HEK293 (cell line): Measurements from ENCODE around the gene TENT4A.

Experiments used
- CTCF ChIA-PET: fragments of 350-600 bp; formaldehyde crosslinking; extraction: SDS; loops from one replicate; lab custom pipeline; 2021; ENCODE audit warnings: antibody characterized with exemption; lab: Yijun Ruan, JAX
- POLR2A ChIA-PET: fragments of 300-600 bp; formaldehyde crosslinking; extraction: SDS; loops from one replicate; lab custom pipeline; 2020; ENCODE audit warnings: antibody characterized with exemption, inconsistent platforms; lab: Yijun Ruan, JAX
- H3K27ac ChIP-seq: fragments of 200-500 bp; sonication (Bioruptor generic); 2 replicates; pipeline ENCODE4 v1.5.1; 2014; ENCODE audit warnings: low read depth, low read length, control low read depth, inconsistent platforms; ENCODE audit errors: extremely low read depth
- H3K36me3 ChIP-seq, 2 experiments: fragments of 200-500 bp in 1 of 2; sonication (Bioruptor generic) in 1 of 2; 1 replicate in 1 of 2; 2 replicates in 1 of 2; pipeline ENCODE4 v1.5.1; 2014 to 2017; ENCODE audit warnings: inconsistent platforms in 2 of 2, low read length in 2 of 2; ENCODE audit not compliant: control insufficient read depth in 2 of 2, insufficient read depth in 1 of 2
- H3K4me1 ChIP-seq: fragments of 200-500 bp; sonication (Bioruptor generic); 2 replicates; pipeline ENCODE4 v1.5.1; 2014; ENCODE audit warnings: mild to moderate bottlenecking, low read length, inconsistent platforms; ENCODE audit not compliant: control insufficient read depth, insufficient read depth
- H3K4me3 ChIP-seq: 2 replicates; pipeline ENCODE4 v1.5.1; 2011; ENCODE audit warnings: low read depth, mild to moderate bottlenecking, control low read depth, low read length, moderate library complexity
- H3K9me3 ChIP-seq: fragments of 200-500 bp; sonication (Bioruptor generic); 2 replicates; pipeline ENCODE4 v1.5.1; 2014; ENCODE audit warnings: low read depth, low read length, inconsistent platforms; ENCODE audit not compliant: control insufficient read depth, insufficient read depth
- GLI4 ChIP-seq: fragments of 450-650 bp; formaldehyde crosslinking; IDR thresholded peaks from 2 replicates; pipeline ENCODE4 v1.5.1; 2016; ENCODE audit warnings: missing biosample characterization, missing genetic modification characterization
- GLIS1 ChIP-seq: fragments of 450-650 bp; formaldehyde crosslinking; IDR thresholded peaks from 2 replicates; pipeline ENCODE4 v1.5.1; 2016; ENCODE audit warnings: missing biosample characterization, missing genetic modification characterization
- KLF1 ChIP-seq: fragments of 450-650 bp; formaldehyde crosslinking; IDR thresholded peaks from 2 replicates; pipeline ENCODE4 v1.5.1; 2016; ENCODE audit warnings: missing biosample characterization, missing genetic modification characterization
- PRDM1 ChIP-seq: fragments of 450-650 bp; formaldehyde crosslinking; IDR thresholded peaks from 2 replicates; pipeline ENCODE4; 2016; ENCODE audit warnings: missing biosample characterization, missing genetic modification characterization
- ZNF138 ChIP-seq: fragments of 450-650 bp; formaldehyde crosslinking; IDR thresholded peaks from 2 replicates; pipeline ENCODE4 v1.5.1; 2016; ENCODE audit warnings: missing biosample characterization, missing genetic modification characterization, borderline replicate concordance
- ZNF391 ChIP-seq: fragments of 450-650 bp; formaldehyde crosslinking; IDR thresholded peaks from 2 replicates; pipeline ENCODE4 v1.5.1; 2016; ENCODE audit warnings: low read depth, missing biosample characterization, missing genetic modification characterization, borderline replicate concordance
- ZNF561 ChIP-seq: fragments of 450-650 bp; IDR thresholded peaks from 2 replicates; pipeline ENCODE4 v1.5.1; 2018; ENCODE audit warnings: missing biosample characterization, missing genetic modification characterization, borderline replicate concordance
- ZNF596 ChIP-seq: fragments of 450-650 bp; IDR thresholded peaks from 2 replicates; pipeline ENCODE4 v1.5.0; 2018; ENCODE audit warnings: missing biosample characterization, mild to moderate bottlenecking, missing genetic modification characterization, moderate library complexity
- ZNF623 ChIP-seq: fragments of 450-650 bp; formaldehyde crosslinking; IDR thresholded peaks from 2 replicates; pipeline ENCODE4 v1.5.1; 2016; ENCODE audit warnings: missing biosample characterization, missing genetic modification characterization
- ZNF660 ChIP-seq: fragments of 450-650 bp; IDR thresholded peaks from 2 replicates; pipeline ENCODE4 v1.5.1; 2018; ENCODE audit warnings: missing biosample characterization, mild to moderate bottlenecking, missing genetic modification characterization
- ZNF777 ChIP-seq: fragments of 450-650 bp; formaldehyde crosslinking; IDR thresholded peaks from 2 replicates; pipeline ENCODE4 v1.5.1; 2017; ENCODE audit warnings: missing biosample characterization, missing genetic modification characterization, borderline replicate concordance
- ZNF830 ChIP-seq: fragments of 450-650 bp; IDR thresholded peaks from 2 replicates; pipeline ENCODE4 v1.5.0; 2018; ENCODE audit warnings: missing biosample characterization, missing genetic modification characterization, low read depth, mild to moderate bottlenecking, moderate library complexity
- TF ChIP-seq, protein P1 (sequence below): fragments of 450-650 bp; formaldehyde crosslinking; IDR thresholded peaks from 2 replicates; pipeline ENCODE4 v1.5.1; 2016; ENCODE audit warnings: missing biosample characterization, missing genetic modification characterization, low read depth
- TF ChIP-seq, protein P2 (sequence below): fragments of 450-650 bp; formaldehyde crosslinking; IDR thresholded peaks from 2 replicates; pipeline ENCODE4 v1.5.1; 2016; ENCODE audit warnings: missing biosample characterization, missing genetic modification characterization
- TF ChIP-seq, protein P3 (sequence below): fragments of 450-650 bp; formaldehyde crosslinking; IDR thresholded peaks from 2 replicates; pipeline ENCODE4 v1.5.1; 2016; ENCODE audit warnings: missing biosample characterization, missing genetic modification characterization
- TF ChIP-seq, protein P4 (sequence below): fragments of 450-650 bp; formaldehyde crosslinking; IDR thresholded peaks from 2 replicates; pipeline ENCODE4 v1.5.1; 2016; ENCODE audit warnings: missing biosample characterization, missing genetic modification characterization
- TF ChIP-seq, protein P5 (sequence below): fragments of 450-650 bp; formaldehyde crosslinking; IDR thresholded peaks from 2 replicates; pipeline ENCODE4 v1.5.1; 2016; ENCODE audit warnings: missing biosample characterization, missing genetic modification characterization
- TF ChIP-seq, protein P6 (sequence below): fragments of 450-650 bp; IDR thresholded peaks from 2 replicates; pipeline ENCODE4 v1.5.1; 2018; ENCODE audit warnings: missing biosample characterization, mild to moderate bottlenecking, missing genetic modification characterization
- TF ChIP-seq, protein P7 (sequence below): fragments of 450-650 bp; formaldehyde crosslinking; IDR thresholded peaks from 2 replicates; pipeline ENCODE4 v1.5.1; 2017; ENCODE audit warnings: missing biosample characterization, mild to moderate bottlenecking, missing genetic modification characterization, moderate library complexity

Gene TENT4A

DNA sequence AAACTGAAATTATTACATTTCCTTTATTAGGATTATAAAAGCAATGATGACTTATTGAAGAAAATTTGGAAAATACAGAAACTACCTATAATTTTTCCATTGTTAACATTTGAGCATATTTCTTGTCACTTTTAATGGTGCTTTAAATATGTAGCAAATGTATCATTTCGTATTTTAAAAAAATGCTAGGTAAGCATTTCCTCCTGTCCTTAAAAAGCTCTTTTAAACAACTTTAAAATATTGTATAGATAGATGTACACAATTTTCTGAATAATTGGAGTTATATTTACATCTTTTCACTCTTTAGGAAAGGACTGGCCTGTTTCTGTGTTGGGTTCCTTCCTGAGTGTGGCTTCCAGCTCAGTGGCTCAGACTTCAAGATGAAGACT is 15.6 kb downstream of the TENT4A start:
- ChIA-PET CTCF (interaction anchor here (1.0 to 1.2 kb wide), 2 partner anchors 53 to 116 kb away, joined by 3 read pairs; no protein-coding TSS in a partner anchor), POLR2A (interaction anchor here (1.3 kb wide), 1 partner anchor 16 kb away, joined by 3 read pairs; the partner anchor contains the start of gene TENT4A)
- H3K27ac ChIP-seq: no peak overlapping the region
- H3K4me3 ChIP-seq: no peak overlapping the region
- H3K9me3 ChIP-seq: no peaks in the 10 kb centered on the region
- no peak for TF ChIP-seq ZNF391 (tag by site-specific recombination)
- no peak for TF ChIP-seq KLF1 (tag by site-specific recombination)
- no peak for TF ChIP-seq ZNF138 (tag by site-specific recombination)
- TF ChIP-seq, protein P1, sequence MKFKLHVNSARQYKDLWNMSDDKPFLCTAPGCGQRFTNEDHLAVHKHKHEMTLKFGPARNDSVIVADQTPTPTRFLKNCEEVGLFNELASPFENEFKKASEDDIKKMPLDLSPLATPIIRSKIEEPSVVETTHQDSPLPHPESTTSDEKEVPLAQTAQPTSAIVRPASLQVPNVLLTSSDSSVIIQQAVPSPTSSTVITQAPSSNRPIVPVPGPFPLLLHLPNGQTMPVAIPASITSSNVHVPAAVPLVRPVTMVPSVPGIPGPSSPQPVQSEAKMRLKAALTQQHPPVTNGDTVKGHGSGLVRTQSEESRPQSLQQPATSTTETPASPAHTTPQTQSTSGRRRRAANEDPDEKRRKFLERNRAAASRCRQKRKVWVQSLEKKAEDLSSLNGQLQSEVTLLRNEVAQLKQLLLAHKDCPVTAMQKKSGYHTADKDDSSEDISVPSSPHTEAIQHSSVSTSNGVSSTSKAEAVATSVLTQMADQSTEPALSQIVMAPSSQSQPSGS (tag by site-specific recombination): no peak
- no peak for TF ChIP-seq PRDM1 (tag by site-specific recombination)
- TF ChIP-seq, protein P2, sequence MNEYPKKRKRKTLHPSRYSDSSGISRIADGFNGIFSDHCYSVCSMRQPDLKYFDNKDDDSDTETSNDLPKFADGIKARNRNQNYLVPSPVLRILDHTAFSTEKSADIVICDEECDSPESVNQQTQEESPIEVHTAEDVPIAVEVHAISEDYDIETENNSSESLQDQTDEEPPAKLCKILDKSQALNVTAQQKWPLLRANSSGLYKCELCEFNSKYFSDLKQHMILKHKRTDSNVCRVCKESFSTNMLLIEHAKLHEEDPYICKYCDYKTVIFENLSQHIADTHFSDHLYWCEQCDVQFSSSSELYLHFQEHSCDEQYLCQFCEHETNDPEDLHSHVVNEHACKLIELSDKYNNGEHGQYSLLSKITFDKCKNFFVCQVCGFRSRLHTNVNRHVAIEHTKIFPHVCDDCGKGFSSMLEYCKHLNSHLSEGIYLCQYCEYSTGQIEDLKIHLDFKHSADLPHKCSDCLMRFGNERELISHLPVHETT: no peak
- TF ChIP-seq, protein P3, sequence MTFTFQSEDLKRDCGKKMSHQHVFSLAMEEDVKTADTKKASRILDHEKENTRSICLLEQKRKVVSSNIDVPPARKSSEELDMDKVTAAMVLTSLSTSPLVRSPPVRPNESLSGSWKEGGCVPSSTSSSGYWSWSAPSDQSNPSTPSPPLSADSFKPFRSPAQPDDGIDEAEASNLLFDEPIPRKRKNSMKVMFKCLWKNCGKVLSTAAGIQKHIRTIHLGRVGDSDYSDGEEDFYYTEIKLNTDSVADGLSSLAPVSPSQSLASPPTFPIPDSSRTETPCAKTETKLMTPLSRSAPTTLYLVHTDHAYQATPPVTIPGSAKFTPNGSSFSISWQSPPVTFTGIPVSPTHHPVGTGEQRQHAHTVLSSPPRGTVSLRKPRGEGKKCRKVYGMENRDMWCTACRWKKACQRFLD (tag by site-specific recombination): no peak
- no peak for TF ChIP-seq ZNF830 (tag by site-specific recombination)
- TF ChIP-seq ZNF561 (tag by site-specific recombination): no peak
- no peak for TF ChIP-seq ZNF660 (tag by site-specific recombination)
- H3K4me1 ChIP-seq: peaks cover 44% of the 10 kb centered on the region
- peaks cover 0 to 36% of the 10 kb centered on the region in 2 experiments; a peak in 1 of 3 replicates for H3K36me3 ChIP-seq

DNA sequence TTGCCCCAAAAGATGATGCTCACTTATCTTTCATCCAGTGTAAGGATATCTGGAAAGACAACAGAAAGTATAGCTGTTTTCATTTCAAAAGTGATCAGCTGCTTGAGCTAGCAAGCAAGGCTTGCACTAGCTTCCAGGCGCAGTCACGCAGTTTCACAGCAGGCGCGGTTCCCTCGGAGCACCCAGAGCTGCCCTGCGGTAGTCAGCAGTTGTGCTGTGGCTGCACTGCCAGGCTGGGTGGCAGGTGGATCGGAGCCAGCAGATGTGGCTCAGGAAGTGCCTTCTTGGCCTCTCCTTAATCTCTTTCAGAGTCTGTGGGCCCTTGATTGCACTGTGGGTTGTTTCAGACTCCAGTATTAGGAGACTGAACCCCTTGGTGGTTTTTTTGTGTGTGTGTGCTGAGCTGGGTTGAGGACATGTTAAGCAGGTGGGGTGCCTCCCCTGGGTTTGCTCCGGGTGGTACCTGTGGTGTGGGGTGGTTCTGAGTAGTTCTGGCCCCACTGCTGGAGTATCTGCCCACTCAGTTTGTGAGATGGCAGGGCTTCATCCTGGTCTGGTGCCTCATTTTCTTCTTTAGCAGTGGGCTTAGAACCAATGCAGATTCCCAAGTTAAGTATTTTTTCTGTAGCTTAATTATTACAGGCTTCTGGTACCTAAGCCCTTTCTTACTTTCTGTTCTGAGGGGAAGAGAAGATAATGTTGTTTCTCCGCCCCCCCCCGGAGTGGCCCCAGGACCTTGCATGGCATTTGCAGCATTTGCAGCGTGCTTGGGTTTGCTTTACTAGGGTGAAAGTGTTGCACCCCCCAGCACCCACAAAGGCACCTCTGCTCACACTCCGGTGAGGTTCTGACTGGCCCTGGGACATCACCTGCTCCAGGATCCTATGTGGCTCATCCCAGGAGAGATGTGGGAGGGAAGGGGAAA is 16.4 kb downstream of the TENT4A start:
- CTCF ChIA-PET: interaction anchor here (1.0 to 1.2 kb wide), 2 partner anchors 8 to 117 kb away, joined by 3 read pairs; no protein-coding TSS in a partner anchor
- no peak overlapping the region for H3K27ac ChIP-seq
- TF ChIP-seq, protein P4, sequence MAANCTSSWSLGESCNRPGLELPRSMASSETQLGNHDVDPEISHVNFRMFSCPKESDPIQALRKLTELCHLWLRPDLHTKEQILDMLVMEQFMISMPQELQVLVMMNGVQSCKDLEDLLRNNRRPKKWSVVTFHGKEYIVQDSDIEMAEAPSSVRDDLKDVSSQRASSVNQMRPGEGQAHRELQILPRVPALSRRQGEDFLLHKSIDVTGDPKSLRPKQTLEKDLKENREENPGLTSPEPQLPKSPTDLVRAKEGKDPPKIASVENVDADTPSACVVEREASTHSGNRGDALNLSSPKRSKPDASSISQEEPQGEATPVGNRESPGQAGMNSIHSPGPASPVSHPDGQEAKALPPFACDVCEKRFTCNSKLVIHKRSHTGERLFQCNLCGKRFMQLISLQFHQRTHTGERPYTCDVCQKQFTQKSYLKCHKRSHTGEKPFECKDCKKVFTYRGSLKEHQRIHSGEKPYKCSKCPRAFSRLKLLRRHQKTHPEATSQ (tag by site-specific recombination): no peak
- TF ChIP-seq, protein P5, sequence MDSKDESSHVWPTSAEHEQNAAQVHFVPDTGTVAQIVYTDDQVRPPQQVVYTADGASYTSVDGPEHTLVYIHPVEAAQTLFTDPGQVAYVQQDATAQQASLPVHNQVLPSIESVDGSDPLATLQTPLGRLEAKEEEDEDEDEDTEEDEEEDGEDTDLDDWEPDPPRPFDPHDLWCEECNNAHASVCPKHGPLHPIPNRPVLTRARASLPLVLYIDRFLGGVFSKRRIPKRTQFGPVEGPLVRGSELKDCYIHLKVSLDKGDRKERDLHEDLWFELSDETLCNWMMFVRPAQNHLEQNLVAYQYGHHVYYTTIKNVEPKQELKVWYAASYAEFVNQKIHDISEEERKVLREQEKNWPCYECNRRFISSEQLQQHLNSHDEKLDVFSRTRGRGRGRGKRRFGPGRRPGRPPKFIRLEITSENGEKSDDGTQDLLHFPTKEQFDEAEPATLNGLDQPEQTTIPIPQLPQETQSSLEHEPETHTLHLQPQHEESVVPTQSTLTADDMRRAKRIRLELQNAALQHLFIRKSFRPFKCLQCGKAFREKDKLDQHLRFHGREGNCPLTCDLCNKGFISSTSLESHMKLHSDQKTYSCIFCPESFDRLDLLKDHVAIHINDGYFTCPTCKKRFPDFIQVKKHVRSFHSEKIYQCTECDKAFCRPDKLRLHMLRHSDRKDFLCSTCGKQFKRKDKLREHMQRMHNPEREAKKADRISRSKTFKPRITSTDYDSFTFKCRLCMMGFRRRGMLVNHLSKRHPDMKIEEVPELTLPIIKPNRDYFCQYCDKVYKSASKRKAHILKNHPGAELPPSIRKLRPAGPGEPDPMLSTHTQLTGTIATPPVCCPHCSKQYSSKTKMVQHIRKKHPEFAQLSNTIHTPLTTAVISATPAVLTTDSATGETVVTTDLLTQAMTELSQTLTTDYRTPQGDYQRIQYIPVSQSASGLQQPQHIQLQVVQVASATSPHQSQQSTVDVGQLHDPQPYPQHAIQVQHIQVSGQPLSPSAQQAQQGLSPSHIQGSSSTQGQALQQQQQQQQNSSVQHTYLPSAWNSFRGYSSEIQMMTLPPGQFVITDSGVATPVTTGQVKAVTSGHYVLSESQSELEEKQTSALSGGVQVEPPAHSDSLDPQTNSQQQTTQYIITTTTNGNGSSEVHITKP (tag by site-specific recombination): no peak
- no peak for TF ChIP-seq ZNF777
- no peak for TF ChIP-seq GLI4
- 0 out of 2 replicates have a peak, but pooled peaks have one; percentile 24 for TF ChIP-seq ZNF623
- no peak for TF ChIP-seq ZNF596 (tag by site-specific recombination)
- TF ChIP-seq, protein P6, sequence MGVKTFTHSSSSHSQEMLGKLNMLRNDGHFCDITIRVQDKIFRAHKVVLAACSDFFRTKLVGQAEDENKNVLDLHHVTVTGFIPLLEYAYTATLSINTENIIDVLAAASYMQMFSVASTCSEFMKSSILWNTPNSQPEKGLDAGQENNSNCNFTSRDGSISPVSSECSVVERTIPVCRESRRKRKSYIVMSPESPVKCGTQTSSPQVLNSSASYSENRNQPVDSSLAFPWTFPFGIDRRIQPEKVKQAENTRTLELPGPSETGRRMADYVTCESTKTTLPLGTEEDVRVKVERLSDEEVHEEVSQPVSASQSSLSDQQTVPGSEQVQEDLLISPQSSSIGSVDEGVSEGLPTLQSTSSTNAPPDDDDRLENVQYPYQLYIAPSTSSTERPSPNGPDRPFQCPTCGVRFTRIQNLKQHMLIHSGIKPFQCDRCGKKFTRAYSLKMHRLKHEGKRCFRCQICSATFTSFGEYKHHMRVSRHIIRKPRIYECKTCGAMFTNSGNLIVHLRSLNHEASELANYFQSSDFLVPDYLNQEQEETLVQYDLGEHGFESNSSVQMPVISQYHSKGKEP (tag by site-specific recombination): peak; percentile 23
- 0 out of 2 replicates have a peak, but pooled peaks have one; percentile 23 for TF ChIP-seq GLIS1 (tag by site-specific recombination)
- TF ChIP-seq, protein P7, sequence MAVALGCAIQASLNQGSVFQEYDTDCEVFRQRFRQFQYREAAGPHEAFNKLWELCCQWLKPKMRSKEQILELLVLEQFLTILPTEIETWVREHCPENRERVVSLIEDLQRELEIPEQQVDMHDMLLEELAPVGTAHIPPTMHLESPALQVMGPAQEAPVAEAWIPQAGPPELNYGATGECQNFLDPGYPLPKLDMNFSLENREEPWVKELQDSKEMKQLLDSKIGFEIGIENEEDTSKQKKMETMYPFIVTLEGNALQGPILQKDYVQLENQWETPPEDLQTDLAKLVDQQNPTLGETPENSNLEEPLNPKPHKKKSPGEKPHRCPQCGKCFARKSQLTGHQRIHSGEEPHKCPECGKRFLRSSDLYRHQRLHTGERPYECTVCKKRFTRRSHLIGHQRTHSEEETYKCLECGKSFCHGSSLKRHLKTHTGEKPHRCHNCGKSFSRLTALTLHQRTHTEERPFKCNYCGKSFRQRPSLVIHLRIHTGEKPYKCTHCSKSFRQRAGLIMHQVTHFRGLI (tag by site-specific recombination): no peak
- no peak for TF ChIP-seq ZNF391 (tag by site-specific recombination)

More for the DNA sequence above, 16.4 kb downstream of the TENT4A start:
- H3K36me3 ChIP-seq: peaks cover 0 to 31% of the 10 kb centered on the region in 2 experiments; a peak in 1 of 3 replicates
- H3K4me1 ChIP-seq: peaks cover 42% of the 10 kb centered on the region
- no peak overlapping the region for H3K4me3 ChIP-seq
- H3K9me3 ChIP-seq: no peaks in the 10 kb centered on the region
- POLR2A ChIA-PET: interaction anchor here (1.1 kb wide), 1 partner anchor 96 kb away, joined by 3 read pairs; the partner anchor contains the start of gene SRD5A1
